ENCODE data around the gene SUGCT.

SUGCT gene

DNA sequence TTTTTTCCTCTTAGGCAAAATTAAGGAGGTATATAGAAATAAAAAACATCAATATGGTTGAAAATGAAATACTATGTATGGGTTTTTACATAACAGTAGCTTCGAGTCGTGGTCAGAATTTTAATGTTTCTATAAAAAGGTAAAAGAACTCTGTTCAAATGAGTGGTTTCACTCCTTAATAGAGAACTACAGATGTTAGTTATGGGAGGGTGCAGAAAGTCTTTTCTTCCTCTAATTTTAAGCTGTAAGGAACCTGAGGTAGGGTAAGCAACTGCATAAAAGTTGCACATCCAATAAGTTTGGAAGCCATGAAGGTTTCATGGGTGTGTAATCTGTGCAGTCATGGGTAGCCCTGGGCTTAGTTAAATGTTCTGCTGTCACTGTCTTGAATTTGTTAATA lies 141.3 kb downstream of the SUGCT start:
- DNase-seq: no peak

DNA sequence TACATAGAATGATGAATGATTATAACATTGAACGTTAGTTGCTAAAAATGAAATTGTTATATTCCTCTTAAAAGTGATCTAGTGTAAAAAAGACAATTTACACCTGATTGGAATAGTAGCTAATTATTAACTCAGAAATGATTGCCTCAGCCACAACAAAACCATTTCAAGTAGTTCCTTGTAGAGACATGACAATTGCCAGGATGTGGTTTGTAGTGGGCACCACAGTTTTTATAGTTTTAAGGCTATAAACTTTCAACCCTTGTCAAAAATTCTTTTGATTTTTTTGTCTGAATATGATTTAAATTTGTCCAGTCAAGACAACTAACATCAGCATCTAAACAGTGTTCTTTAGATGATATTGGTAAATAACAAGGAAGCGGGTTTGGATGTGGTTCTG lies 145.2 kb downstream of the SUGCT start:
- no peak for DNase-seq

DNA sequence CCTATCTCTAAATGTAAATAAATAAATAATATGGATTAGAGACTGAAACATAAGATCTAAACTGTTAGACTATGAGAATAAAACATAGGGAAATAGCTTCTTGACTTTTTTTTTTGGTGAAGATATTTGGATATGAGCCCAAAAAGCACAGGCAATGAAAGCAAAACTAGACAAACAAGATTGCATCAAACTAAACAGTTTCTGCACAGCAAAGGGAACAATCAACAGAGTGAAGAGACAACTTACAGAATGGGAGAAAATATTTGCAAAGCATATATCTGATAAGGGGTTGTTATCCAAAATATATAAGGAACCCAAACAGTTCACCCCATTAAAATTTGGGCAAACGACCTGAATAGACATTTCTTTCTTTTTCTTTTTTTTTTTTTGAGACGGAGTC lies 148.1 kb downstream of the SUGCT start:
- no peak for DNase-seq

DNA sequence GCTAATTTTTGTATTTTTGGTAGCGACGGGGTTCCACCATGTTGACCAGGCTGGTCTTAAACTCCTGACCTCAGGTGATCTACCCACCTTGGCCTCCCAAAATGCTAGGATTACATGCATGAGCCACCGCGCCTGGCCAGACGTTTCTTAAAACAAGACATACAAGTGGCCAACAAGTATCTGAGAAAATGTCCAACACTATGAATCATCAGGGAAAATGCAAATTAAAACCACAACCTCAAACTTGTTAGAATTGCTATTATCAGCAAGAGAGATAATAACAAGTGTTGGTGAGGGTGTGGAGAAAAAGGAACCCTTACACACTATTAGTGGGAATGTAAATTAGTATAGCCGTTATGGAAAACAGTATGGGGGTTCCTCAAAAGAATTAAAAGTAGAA lies 148.6 kb downstream of the SUGCT start:
- no peak for DNase-seq

DNA sequence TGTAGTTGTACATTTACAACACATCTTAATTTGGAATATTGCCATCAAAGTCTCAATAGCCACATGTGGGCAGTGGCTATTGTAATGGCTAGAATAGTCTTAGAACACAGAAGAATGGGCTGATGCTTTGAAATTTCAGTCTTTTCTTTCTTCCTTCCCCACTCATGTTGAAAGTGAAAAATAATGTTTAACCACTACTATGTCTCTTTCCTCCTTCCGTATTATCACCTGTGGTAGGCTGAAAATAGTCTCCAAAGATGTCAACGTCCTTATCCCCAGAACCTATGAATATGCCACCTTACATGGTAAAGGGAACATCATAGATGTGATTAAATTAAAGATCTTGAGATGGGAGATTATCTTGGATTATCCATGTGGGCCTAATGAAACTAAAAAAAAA lies 154.0 kb downstream of the SUGCT start:
- DNase-seq: no peak

DNA sequence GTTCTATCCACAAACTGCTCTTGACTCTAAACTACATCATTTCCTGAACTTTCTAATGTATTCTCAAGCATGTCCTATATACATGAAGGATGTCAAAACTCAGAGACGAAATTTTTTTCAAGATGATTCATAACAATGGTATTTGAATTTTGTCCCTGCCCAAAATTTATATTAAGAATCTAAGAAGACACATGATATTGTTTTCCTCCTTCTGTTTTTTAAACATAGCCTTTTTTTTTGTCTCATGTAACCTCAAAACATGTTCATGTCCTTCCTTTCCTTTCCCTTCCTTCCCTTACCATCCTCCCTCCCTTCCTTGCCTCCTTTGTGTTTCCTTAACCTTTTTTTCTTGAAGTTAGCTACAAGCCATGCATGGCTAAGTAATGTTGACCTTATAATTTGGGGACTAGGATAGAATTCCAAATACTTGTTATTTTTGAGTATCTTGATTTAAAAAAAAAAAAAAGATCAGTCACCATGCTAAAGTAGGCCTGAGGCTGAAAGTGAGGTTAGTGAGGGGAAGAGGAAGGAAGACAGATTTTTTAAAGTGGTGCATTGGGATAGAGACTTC lies 163.0 kb downstream of the SUGCT start:
- DNase-seq: no peak

DNA sequence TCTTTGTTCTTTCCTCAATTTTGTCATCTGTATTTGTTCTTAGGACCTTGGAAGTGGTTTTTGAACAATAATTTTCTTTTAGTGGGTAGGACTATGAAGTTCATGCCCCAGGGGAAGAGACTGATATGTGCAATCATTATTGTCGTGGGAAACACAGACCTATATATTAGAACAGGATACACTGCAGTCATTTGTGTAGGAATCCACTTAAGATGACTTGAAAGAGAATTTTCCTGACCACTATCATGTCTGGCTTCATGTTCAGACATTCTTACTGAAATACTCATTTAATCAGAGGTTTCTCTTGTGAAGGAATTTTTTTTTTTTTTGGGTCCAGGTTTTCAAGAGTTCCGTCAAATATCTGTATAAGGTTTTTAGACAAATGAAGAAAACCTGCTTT lies 163.6 kb downstream of the SUGCT start:
- DNase-seq: no peak

DNA sequence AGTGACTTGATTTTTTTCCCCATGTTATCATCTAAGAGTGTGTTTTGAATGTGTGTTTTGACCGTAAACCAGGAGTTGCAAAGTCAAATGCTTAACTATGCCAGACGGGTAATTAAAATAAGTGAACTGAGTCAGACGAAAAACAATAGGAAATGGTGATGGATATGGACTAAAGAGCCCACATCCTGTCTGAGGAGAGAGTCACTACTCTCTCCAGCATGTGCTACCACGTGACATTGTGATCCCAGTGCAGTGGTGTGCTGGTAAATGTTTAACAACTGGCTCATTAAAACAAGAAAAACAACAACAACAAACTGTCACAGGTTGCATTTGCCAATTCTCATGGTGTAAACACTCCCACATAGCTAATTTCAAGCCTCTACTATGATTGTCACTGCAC lies 164.3 kb downstream of the SUGCT start:
- DNase-seq: no peak

DNA sequence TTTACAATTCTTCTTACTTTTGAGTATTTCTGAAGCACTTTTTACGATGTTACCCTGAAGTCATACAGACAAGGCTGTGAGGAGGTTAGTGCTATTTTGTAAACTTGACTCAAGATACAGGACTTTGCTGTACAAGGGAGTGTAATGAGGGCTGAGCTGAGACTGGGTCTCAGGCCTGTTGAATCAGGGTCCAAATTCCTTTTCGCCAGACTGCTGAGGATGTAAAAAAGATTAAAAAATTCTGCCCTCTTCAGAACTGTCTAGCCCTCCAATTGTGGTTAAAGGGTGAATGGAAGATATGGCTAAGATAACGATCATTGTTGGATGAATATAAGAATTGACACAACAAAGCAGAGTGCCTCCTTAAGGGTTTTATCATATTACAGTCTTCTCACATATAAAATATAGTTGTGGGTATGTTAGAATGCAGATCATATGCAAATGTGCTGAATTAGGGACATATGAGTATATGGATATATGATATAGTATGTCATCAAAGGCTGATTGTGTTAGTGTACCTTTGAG lies 165.4 kb downstream of the SUGCT start:
- no peak for DNase-seq

DNA sequence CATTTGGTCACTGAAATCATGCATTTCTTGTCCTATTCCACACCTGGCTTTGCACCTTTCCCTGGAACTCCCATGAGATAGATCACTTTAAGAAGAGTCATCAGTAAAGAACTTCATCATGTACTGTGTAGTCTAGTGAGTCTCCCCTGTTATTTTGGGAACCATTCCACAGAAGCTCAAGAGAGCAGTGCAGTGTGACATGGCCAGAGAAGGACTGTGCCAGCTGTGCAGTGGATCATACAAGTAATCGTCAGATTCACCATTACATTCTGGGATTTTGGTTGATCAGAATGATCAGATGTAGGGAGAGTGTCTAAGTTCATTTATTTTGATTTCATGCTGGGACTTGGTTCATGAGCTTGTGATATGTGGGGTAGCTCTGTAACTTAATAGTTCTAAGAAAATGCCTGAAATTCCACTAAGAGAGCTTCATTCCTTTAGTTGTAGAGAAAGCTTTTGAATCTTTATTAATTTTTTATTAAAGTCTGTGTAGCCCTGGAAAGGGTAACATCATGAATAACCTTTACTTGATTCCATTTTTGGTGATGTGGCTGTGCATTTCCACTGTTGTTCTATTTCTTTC lies 166.8 kb downstream of the SUGCT start:
- no peak for DNase-seq

DNA sequence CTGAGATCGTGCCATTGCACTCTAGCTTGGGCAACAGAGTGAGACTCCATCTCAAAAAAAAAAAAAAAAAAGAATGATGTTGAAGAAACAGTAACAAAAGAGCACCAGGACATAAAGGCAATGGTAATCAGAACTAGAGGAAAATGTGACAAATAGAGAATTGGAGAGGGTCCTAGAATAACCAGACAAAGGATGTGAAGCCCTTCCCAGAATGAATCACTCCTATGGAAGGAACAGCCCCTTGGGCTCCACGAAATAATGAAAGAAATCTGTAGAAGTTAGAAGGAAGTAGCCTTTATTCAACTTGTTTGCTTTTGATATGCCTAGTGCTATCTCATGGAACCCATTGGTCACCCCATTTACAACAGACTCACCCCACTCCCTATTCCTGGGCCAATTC lies 169.2 kb downstream of the SUGCT start:
- no peak for DNase-seq

DNA sequence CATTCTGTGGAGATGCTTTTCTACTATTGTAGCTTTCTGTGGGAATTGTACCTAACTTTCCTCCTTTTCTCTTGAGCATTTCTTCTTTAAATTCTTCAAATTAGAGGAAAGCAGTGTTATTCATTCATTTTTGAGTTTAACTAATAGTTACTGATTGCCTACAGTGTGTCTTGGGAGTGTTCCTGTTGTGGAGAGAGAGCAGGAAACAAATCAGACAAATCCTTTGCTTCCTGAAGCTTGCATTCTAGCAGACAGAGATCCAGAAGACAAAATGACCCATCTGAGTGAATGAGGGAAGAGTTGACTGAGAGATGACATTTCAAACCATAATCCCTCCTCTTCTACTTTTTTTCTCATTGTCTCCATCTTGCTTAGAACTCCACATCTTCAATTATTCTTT lies 170.4 kb downstream of the SUGCT start:
- DNase-seq: no peak

DNA sequence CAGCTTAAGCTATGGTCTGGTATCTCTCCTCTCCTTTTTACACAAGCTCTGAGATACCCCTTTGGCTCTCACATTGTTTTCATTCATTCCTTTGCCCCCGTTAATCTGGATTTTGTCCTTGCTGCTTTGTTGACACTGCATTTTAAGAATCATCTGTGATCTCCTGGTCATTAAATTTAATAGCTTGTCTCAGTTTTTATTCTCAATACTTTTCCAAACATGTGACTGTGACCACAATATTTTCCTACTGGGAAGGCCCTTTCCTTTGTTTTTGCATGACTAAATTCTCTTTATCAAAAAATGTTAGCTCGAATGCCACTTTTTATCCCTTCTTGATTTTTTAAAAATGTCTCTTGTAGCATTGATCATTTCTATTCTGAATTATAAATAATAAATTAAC lies 171.2 kb downstream of the SUGCT start:
- no peak for DNase-seq

DNA sequence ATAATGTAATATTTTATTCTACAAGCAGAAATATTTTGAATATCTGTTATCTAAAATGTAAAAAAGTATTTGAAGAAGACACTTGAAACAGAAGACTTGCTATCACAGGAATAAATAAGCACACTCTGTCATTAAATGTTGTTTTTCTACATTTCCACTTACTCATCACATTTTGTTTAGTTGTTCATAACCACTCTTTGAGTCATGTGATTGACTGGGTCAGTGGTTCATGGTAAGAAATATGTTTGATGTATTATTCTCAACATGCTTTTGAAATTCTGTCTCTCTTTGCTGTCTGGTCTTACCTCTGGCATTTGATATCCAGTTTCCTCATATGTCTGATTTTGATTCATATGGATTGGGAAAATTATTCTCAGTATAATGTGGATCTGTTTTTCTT lies 171.8 kb downstream of the SUGCT start:
- DNase-seq: no peak

DNA sequence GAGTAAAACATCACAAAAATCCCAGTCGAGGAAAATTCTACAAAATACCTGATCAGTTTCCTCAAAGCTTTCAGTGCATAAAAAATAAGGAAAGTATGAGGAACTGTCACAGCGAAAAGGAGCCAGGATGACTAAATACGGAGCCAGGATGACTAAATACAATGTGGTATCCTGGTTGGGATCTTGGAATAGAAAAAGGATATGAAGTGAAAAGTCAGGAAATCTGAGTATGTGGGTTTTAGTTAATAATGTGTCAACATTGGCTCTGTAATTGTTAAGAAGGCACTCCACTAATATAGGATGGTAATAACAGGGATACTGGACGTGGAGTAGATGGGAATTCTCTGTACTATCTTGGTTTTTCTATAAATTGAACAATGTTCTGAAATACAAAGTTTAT lies 175.5 kb downstream of the SUGCT start:
- no peak for DNase-seq

DNA sequence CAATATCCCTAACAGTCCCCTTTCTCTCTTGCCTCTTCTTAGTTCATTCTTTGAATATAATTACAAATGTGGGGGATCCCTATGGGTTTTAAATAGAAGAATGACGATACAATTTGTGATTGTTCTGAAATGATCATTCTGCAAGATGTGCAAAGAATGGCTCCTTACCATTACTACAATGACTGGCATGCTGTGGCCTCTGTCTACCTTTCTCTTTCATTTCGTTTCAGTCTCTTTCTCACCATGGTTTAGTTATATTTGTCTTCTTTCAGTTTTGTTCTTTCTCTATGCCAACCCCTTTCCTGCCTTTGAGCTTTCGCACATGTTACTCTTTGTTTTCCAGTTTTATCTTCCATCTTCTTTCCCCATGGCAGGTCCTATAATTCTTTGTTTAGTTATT lies 176.5 kb downstream of the SUGCT start:
- DNase-seq: no peak

DNA sequence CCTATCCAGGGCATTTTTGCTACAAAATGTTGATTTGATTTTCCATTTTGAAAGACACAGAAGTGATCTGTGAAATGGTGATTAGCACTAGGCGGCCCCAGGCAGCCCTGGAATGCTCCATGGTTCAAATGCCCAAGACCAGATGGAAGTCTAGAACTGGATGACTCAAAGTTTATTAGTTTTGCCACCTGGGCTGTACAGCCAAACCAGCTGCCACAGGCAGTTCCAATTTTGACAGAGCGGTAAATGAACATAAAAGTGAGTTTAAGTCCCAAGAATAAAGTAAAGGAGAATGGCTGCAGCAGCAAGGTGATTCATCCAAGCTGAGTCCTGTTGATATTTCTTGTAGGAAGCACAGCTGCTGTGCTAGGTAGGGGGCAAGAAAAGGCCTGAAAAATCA lies 180.5 kb downstream of the SUGCT start:
- no peak for DNase-seq

DNA sequence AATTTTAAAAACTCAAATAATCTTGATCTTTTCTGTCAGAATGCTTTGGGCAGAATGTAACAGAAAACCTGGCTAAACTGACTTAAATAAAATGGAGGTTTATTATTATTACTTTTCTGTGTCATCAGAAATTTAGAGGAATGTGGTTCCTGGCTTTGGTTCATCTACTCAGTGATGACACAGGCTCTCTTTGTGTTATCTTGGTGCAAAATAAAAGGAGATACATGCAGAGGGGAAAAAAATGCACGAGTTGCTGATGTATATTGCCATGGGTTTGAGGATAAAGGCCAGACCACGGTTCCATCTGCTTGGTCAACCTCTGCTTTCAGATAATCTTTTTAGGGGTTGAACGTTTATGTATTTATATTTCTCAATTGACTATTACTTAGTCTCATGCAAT lies 181.4 kb downstream of the SUGCT start:
- DNase-seq: no peak

DNA sequence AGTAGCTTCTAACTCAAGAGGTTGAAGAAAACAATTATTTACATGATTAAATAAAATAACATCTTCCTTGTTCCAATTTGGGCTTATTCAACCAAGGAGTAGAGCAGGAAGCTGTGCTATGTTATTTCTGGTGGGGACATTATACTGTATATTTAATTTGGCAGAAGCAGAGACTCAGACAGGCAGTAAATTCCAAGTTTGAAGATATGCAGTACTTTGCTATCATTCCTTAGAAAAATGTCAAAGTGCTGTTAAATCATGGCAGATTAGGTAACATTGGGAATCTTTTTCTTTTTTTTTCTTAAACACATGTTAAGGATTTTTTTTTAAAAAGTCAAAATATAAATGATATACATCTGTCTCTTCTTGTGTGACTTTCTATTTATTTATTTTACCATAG lies 190.1 kb downstream of the SUGCT start:
- DNase-seq: no peak

DNA sequence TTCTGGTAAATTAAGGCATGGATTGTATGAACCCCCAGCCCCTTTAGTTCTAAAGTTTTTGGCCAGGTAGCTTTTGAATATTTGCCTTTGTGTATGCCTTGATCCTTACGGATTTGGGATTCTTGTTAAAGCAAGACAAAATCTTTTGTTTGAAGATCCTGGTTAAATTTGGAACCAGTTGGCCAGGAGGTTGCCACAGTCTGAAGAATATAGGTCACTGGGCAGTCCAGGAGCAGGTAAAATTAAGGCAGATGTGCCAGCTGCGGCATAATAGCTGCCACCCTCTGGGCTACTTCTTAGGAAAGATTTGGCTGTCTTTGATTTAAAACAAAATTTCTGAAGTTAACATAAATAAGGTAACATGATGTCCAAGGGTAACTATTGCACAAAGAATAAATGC lies 192.3 kb downstream of the SUGCT start:
- no peak for DNase-seq

DNA sequence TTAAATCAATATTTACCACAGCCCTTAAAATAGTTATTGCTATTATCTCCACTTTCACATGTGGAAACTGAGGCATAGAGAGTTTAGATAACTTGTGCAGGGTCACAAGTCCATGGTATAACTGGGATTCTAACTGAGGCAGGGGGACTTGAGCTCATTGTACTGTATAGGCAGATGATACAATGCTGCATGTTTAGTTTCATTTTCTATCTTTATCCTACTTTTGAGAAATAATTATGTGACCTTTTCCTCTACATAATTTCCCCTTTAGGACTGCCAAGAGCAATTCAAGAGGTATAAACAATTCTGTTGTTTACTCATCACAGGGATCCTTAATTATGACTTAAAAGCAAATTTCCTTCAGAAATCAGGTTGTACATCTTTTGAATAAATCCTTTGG lies 193.1 kb downstream of the SUGCT start:
- DNase-seq: no peak

DNA sequence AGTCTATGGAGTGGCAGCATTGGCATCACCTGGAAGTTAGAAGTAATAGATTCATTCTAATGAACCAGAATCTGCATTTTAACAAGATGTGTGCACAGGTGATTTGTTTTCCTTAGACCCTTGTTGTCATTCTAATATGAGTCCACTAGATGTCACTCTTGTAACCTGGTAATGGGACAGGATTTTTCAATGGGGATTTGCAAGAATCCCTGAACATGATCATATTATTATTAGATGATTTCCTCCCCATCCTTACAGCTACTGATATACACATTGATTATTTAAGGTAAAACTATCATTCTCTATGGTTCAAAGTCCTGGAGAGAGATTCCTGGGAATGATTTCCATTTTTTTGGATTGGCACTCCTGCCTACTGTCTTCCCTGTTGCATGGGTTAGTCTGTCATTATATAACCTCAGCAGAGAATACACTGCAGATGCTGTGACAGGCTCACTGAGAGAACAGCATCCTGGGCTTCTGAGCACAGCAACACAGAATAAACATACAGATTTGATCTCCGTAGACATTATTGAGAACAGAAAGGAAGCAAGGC lies 194.9 kb downstream of the SUGCT start:
- no peak for DNase-seq

DNA sequence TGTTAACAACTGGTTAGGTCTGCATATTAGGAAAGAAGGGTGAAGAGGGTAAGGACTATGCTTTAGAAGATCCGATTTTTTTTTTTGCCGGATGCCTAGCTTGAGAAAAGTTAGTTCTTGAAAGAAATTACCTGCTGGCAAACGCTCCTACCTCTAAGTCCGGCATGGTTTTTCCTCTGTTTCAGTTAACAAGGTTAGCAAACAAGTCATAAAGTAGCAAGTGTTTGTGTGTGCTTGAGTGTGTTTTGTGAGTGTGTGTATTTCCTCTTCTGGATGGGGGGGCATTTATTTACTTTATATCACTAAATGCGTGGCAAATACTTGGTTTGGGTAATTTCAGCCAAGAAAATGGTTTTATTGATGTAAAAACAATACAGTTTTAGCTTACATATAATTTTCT lies 195.6 kb downstream of the SUGCT start:
- DNase-seq: no peak

DNA sequence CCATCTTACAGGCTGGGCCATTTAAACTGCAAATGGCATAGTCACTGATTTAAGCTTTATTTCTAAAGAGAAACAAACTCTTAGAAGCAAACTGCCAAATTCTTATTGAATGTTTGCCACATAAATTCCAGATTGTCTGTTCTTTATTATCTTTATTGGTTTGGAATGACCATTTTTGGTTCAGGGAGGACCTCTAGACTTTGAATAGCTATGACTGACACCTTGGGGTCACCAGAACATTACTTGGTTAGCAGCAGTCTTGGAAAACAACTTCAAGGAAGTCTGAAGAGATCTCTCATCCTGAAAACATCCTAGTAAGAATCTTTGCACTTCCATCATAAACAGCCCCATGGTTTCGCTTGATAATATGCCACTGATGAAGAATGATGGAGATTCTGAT lies 197.1 kb downstream of the SUGCT start:
- DNase-seq: no peak

DNA sequence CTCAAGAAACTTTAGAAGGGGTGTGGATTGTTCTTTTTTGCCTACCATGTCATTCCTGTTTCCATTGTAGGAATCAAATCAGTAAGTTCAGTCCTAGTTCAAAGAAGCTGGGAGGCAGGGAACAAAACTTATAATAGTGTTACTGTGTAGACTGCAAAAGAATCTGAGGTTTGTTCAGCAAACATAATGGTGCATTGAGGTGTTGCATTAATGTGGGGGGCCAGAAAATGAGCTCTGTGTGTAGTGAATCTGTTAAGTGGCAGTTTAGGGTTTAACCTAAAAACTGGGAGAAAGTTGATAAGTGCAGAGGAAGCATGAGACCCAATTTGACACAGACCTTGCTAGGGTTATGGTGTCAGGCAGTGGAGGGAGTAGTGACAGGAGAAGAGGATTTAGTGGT lies 197.7 kb downstream of the SUGCT start:
- DNase-seq: no peak

Measured in CD4-positive, alpha-beta T cell treated with Interleukin-15 for 1 hour (primary cell).